HG02973 (cell line): ENCODE results near the gene MRPS18A.

Source experiments
- ATAC-seq: cut with Tn5 transposase; IDR thresholded peaks from one replicate; pipeline ENCODE4 v1.9.1; 2021; ENCODE audit warnings: moderate library complexity; ENCODE audit not compliant: unreplicated experiment

Gene MRPS18A

GRCh38 chr6:43699564-43700186 is 12.1 kb upstream of the MRPS18A start:
- no peak for ATAC-seq

GRCh38 chr6:43698584-43699349 is 11.2 kb upstream of the MRPS18A start:
- no peak for ATAC-seq

GRCh38 chr6:43697421-43697820 is 9.8 kb upstream of the MRPS18A start:
- no peak for ATAC-seq

GRCh38 chr6:43695967-43696291 is 8.3 kb upstream of the MRPS18A start:
- no peak for ATAC-seq

- ATAC-seq, result no peak
These were observed 7.8 kb upstream of the MRPS18A start for GRCh38 chr6:43695215-43695966.

GRCh38 chr6:43689421-43689820 is 1.8 kb upstream of the MRPS18A start:
- ATAC-seq, result no peak

- ATAC-seq, result no peak
These were observed 533 bp downstream of the MRPS18A start for GRCh38 chr6:43687079-43687436.

- peak; percentile 39 for ATAC-seq
These were observed 3.7 kb downstream of the MRPS18A start for GRCh38 chr6:43683708-43684455.

- no peak for ATAC-seq
These were observed 4.7 kb downstream of the MRPS18A start for GRCh38 chr6:43682724-43683429.

GRCh38 chr6:43681303-43681702 is 6.3 kb downstream of the MRPS18A start:
- ATAC-seq, result no peak

- ATAC-seq, result no peak
These were observed 7.0 kb downstream of the MRPS18A start for GRCh38 chr6:43680308-43681200.

GRCh38 chr6:43679057-43679456 is 8.5 kb downstream of the MRPS18A start:
- no peak for ATAC-seq

- no peak for ATAC-seq
These were observed 9.2 kb downstream of the MRPS18A start for GRCh38 chr6:43678341-43678740.

- ATAC-seq, result no peak
These were observed 9.8 kb downstream of the MRPS18A start for GRCh38 chr6:43677759-43678158.

GRCh38 chr6:43676962-43677606 is 10.5 kb downstream of the MRPS18A start:
- ATAC-seq, result no peak

- ATAC-seq, result no peak
These were observed 12.7 kb downstream of the MRPS18A start for GRCh38 chr6:43674921-43675320.

- no peak for ATAC-seq
These were observed 13.3 kb downstream of the MRPS18A start for GRCh38 chr6:43674291-43674690.

GRCh38 chr6:43673444-43674084 is 14.0 kb downstream of the MRPS18A start:
- no peak for ATAC-seq
